Subcutaneous abdominal adipose tissue (tissue), 5 donors: ENCODE results near the gene RASAL1.

ENCODE experiments used
- H3K27ac ChIP-seq: one replicate; pipeline ENCODE4 v1.7.0; 2013; ENCODE audit warnings: low read depth, mild to moderate bottlenecking, inconsistent platforms, low read length, moderate library complexity
- H3K27me3 ChIP-seq, 5 donors: one replicate each; pipeline ENCODE4 v1.7.0; 2013; ENCODE audit warnings: low read length in 5 of 5, inconsistent platforms in 1 of 5; ENCODE audit not compliant: control insufficient read depth in 5 of 5, insufficient read depth in 4 of 5
- H3K36me3 ChIP-seq, 5 donors: one replicate each; pipeline ENCODE4 v1.7.0; 2013; ENCODE audit warnings: low read length in 5 of 5; ENCODE audit not compliant: control insufficient read depth in 5 of 5, insufficient read depth in 5 of 5
- H3K4me1 ChIP-seq, 5 donors: one replicate each; pipeline ENCODE4 v1.7.0; 2013; ENCODE audit warnings: low read length in 5 of 5, mild to moderate bottlenecking in 3 of 5, moderate library complexity in 1 of 5; ENCODE audit not compliant: control insufficient read depth in 5 of 5, insufficient read depth in 5 of 5
- H3K4me3 ChIP-seq, 5 donors: one replicate each; pipeline ENCODE4 v1.7.0; 2013; ENCODE audit warnings: low read length in 5 of 5, low read depth in 1 of 5
- H3K9ac ChIP-seq, 5 donors: one replicate each; pipeline ENCODE4 v1.7.0; 2013; ENCODE audit warnings: low read length in 5 of 5, mild to moderate bottlenecking in 4 of 5, moderate library complexity in 3 of 5
- H3K9me3 ChIP-seq, 5 donors: one replicate each; pipeline ENCODE4 v1.7.0; 2013; ENCODE audit warnings: low read length in 5 of 5; ENCODE audit not compliant: control insufficient read depth in 5 of 5
- donor health status: healthy.
- donor health status: healthy.
- donor health status: healthy.
- donor health status: healthy.
- donor health status: healthy.

Gene RASAL1

DNA sequence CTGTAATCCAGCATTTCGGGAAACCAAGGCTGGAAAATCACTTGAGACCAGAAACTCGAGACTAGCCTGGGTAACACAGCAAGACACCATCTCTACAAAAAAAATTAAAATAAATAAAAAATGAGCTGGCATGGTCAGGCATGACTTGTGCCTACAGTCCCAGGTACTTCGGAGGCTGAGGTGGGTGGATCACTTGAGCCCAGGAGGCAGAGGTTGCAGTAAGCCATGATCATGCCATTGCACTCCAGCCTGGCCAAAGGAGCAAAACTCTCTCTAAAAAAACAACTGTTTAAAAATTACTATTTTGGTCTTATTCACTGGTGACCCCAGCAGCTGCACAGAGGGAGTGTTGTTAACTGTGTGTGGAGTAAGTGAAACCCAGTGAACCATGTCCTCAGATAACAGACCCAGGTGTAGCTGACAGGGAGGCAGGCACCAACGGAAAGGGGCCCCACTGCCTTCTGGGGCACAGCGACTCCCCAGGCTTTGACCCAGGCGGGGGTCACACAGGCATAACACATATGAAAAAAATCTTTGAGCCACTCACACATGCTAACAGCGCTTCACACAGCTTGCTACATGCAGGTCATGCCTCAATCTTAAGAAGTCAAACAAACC is 37.6 kb upstream of the RASAL1 start:
- no peak overlapping the region for H3K4me3 ChIP-seq
- H3K36me3 ChIP-seq = peaks cover 8 to 93% (median 83%) of the 10 kb centered on the region in 5 donors
- H3K9me3 ChIP-seq = peaks cover 0 to 11% (median 7%) of the 10 kb centered on the region in 5 donors
- peaks cover 0 to 2% (median 0%) of the 10 kb centered on the region in 5 donors for H3K4me1 ChIP-seq
- no peak overlapping the region for H3K9ac ChIP-seq
- H3K27ac ChIP-seq = no peak overlapping the region
- no peaks in the 10 kb centered on the region for H3K27me3 ChIP-seq

DNA sequence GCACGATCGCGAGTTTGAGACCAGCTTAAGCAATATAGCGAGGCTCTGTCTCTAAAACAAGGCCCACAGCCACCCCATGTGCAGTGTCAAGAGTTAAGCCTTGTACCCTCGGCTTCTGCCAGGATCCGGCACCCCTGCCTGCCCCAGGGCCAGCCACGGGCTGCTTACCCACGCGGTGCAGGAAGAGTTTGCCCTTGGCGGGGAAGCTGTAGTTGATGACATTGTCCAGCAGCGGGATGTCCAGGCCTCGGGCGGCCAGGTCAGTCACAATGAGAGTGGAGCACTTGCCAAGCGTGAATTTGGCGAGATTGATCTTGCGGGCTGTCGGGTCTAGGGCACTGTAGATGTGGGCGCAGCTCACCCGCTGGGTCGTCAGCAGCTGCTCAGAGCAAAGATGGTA is 36.6 kb upstream of the RASAL1 start:
- H3K36me3 ChIP-seq = peaks cover 3 to 93% (median 83%) of the 10 kb centered on the region in 5 donors

DNA sequence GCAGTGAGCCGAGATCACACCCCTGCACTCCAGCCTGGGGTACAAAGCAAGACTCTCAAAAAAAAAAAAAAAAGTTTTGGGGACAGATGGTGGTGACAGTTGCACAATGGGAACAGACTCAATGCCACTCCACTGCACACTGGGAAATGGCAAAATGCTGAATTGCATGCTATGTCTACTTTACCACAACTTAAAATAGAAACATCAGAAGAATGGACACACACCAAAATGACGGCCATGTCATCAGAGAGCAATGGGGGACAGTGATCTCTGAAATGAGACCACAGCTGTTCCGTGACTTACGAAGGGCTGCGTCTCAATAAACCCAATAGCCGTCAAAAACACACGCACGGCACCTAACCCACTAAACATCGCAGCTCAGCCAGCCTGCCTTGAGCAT is 36.0 kb upstream of the RASAL1 start:
- peaks cover 6 to 93% (median 83%) of the 10 kb centered on the region in 5 donors for H3K36me3 ChIP-seq
- H3K27me3 ChIP-seq = no peaks in the 10 kb centered on the region
- H3K27ac ChIP-seq = no peak overlapping the region
- no peak overlapping the region for H3K4me3 ChIP-seq
- H3K9me3 ChIP-seq = no peaks in the 10 kb centered on the region
- H3K9ac ChIP-seq = no peak overlapping the region
- H3K4me1 ChIP-seq = peaks cover 0 to 2% (median 0%) of the 10 kb centered on the region in 5 donors

More for the DNA sequence above, 36.6 kb upstream of the RASAL1 start:
- no peak overlapping the region for H3K27ac ChIP-seq
- peaks cover 0 to 6% (median 5%) of the 10 kb centered on the region in 5 donors for H3K9me3 ChIP-seq
- peaks cover 0 to 2% (median 0%) of the 10 kb centered on the region in 5 donors for H3K4me1 ChIP-seq
- no peaks in the 10 kb centered on the region for H3K27me3 ChIP-seq
- no peak overlapping the region for H3K4me3 ChIP-seq
- H3K9ac ChIP-seq = no peak overlapping the region

DNA sequence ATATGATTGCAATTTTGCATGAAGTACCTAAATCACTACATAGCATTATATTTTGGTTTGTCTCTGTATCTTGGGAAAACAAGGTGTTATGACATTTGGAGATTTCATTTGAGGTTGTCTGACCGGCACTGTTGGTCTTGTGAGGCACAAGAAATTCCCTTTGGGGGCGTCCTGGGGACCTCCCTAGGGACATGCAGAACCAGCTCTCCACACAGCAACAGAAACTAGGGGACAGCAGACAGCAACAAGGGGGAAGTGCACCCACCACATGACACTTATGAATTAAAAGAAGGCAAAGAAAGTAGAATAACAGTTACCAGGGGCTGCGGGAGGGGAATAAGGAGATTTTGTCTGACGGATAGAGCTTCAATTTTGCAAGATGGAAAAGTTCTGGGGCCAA is 35.4 kb upstream of the RASAL1 start:
- Histone ChIP-seq H3K9ac (no peak overlapping the region), H3K4me1 (peaks cover 0 to 2% (median 0%) of the 10 kb centered on the region in 5 donors), H3K36me3 (peaks cover 6 to 94% (median 84%) of the 10 kb centered on the region in 5 donors), H3K9me3 (no peaks in the 10 kb centered on the region), H3K4me3 (no peak overlapping the region), H3K27ac (no peak overlapping the region), H3K27me3 (no peaks in the 10 kb centered on the region)

DNA sequence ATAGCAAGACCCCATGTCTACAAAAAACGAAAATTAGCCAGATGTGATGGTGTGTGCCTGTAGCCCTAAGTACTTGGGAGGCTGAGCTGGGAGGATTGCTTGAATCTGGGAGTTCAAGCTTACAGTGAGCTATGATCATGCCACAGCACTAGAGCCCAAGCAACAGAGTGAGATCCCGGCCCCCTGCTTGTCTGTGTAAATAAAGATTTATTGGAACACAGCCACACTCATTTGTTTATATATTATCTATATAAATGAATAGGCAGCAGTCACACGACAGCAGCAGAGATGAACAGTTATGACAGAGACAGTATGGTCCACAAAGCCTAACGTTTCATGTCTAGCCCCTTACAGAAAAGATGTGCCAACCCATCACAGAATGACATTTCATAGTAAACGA is 34.9 kb upstream of the RASAL1 start:
- Histone ChIP-seq H3K9ac (no peak overlapping the region), H3K9me3 (no peaks in the 10 kb centered on the region), H3K4me1 (peaks cover 0 to 2% (median 0%) of the 10 kb centered on the region in 5 donors), H3K27ac (no peak overlapping the region), H3K27me3 (no peaks in the 10 kb centered on the region), H3K4me3 (no peak overlapping the region), H3K36me3 (peaks cover 6 to 98% (median 88%) of the 10 kb centered on the region in 5 donors)

DNA sequence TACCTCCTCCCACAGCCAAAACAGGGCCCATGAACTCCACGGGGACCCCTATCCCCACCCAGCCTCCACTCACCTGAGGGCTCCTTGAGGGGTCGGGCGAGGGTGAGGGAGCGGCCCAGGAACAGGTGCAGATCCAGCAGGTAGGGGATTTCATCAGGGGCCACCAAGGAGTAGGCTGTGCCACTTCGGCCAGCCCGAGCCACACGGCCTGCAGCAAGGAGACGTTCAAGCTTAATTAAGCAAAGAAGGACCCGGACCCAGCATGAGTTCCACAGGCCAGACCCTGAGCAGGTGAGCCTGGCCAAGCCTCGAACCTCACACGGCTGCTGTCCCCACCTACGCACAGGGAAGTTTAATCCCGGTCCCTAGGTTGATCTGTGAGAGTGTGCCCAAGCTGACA is 34.1 kb upstream of the RASAL1 start:
- H3K36me3 ChIP-seq = peaks cover 6 to 99% (median 89%) of the 10 kb centered on the region in 5 donors
- H3K27ac ChIP-seq = no peak overlapping the region
- no peak overlapping the region for H3K4me3 ChIP-seq
- H3K9ac ChIP-seq = no peak overlapping the region
- H3K27me3 ChIP-seq = no peaks in the 10 kb centered on the region
- peaks cover 0 to 2% (median 0%) of the 10 kb centered on the region in 5 donors for H3K4me1 ChIP-seq
- H3K9me3 ChIP-seq = no peaks in the 10 kb centered on the region

DNA sequence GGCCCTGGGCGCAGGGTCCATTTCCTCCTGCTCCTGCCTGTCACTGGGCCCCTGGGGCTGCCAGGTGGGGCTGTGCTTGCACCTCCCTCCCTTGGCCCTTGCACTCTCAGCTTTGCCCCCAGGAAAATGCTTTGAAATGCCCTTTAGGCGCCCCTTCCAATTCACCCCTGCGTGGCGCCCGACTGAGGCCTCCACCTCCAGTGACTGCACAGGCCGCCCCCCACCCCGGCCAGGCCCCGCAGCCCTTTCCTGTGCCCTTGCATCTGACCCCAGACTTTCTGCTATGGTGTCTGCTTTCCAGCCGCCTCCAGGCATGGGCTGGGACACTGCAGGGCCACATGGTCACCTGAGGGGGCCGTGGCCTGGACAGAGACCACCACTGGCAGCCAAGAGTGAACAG is 32.3 kb upstream of the RASAL1 start:
- Histone ChIP-seq H3K36me3 (peaks cover 6 to 99% (median 89%) of the 10 kb centered on the region in 5 donors), H3K4me1 (no peaks in the 10 kb centered on the region), H3K27ac (no peak overlapping the region), H3K27me3 (no peaks in the 10 kb centered on the region), H3K9me3 (no peaks in the 10 kb centered on the region), H3K4me3 (no peak overlapping the region), H3K9ac (no peak overlapping the region)

DNA sequence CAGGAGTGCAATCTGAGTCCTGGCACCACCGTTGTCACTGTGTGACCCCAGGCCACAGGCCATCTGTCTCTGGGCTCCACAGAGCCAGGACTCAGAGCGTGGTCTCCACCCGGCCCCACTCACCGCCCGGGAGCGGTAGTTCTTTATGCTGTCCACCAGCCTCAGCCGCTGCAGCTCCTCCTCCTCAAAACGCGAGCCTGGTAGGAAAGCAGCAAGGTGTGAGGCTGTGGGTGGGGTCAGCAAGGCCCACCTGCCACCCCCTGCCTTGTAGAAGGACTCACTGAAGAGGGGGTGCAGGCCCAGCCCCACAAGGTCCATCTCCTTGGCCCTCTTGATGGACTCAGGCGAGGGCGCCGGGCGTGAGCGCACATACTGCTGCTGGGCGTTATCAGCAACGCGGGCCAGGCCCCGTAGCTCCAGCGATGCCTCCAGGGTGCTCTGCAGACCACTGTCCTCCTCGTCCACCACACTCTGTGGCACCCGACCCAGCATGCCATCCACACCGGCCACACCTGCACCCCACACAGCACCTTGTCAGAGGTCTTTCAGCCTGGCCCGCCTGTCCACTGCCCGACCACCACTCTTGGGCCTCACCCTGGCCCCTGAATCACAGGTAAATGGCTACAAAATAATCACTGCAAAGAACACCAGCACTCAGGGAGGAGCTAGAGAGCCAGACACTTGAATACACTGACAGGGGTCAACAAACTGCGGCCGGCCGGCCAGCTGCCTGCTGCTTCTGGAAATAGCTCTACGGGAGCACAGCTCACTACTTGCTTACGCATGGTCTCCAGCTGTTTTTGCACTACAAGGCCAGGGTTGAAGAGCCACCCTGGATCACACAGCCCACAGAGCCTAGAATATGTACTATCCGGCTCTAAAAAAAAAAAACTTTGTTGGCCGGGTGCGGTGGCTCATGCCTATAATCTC is 30.2 kb upstream of the RASAL1 start:
- Histone ChIP-seq H3K9me3 (no peaks in the 10 kb centered on the region), H3K27me3 (no peaks in the 10 kb centered on the region), H3K36me3 (peaks cover 6 to 97% (median 86%) of the 10 kb centered on the region in 5 donors), H3K9ac (no peak overlapping the region), H3K4me1 (peaks cover 0 to 11% (median 9%) of the 10 kb centered on the region in 5 donors), H3K27ac (no peak overlapping the region), H3K4me3 (no peak overlapping the region)

DNA sequence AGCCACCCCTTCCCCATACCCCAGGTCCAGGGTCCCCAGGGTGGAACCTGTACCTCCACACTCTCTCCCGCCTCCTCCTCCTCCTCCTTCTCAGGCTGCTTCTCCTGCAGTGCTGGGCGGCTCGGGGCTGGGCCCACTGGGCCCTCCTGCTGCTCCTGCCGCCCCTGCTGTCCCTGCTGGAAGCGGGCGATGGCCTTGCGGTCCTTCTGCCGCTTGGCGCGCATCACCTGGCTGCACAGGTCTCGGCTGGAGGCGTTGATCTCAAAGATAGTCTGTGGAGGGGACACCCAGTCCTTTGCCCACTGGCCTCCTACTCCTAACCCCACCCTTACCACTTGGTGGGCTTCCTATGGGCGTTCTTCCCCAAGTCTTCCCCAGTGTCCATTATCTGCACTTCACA is 28.5 kb upstream of the RASAL1 start:
- Histone ChIP-seq H3K27ac (no peak overlapping the region), H3K9ac (no peak overlapping the region), H3K4me3 (no peak overlapping the region), H3K27me3 (no peaks in the 10 kb centered on the region), H3K36me3 (peaks cover 3 to 97% (median 89%) of the 10 kb centered on the region in 5 donors), H3K9me3 (no peaks in the 10 kb centered on the region), H3K4me1 (peaks cover 0 to 11% (median 9%) of the 10 kb centered on the region in 5 donors)

DNA sequence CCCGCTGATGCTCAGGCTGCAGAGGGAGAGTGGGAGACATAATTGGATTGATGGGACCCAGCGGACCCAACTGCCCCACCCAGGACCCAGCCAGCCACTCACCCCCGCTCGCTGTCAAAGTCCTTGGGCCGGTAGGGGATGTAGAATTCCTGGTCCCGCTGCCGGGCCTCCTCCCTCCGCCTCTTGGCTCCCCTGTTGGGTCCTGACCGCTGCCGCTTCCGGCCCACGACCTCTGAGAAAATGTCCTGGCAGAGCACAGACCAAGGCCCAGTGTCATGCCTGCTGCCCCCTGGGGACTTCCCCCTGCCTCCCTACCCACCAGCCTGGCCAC is 27.4 kb upstream of the RASAL1 start:
- peaks cover 0 to 11% (median 9%) of the 10 kb centered on the region in 5 donors for H3K4me1 ChIP-seq
- H3K36me3 ChIP-seq = peaks cover 3 to 97% (median 89%) of the 10 kb centered on the region in 5 donors
- no peak overlapping the region for H3K9ac ChIP-seq
- no peaks in the 10 kb centered on the region for H3K27me3 ChIP-seq
- H3K27ac ChIP-seq = no peak overlapping the region
- H3K4me3 ChIP-seq = no peak overlapping the region
- H3K9me3 ChIP-seq = no peaks in the 10 kb centered on the region
